Measurements from ENCODE around the gene SRRT.
"Not testable (repeated sequence)": the region's sequence is repeated elsewhere in the genome, so short reads cannot be mapped to it uniquely, and the experiment has no call there.

Gene SRRT

DNA sequence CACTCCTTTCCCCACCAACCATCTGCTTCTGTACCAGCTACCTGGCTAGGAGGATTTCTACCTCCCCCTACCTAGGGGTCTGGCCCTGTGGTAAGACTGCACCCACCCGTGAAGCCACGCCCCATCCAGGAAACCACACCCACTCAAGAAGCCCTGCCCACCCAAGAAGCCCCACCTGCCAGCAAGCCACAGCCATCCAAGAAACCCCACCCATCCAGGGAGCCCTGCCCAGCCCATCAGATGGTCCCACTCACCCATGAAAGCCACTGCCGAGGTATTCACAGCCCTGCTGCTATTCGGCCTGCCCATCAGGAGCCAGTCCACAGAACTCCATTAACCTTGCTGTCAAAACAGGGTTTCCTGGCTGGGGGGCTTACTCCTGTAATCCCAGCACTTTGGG, 58.8 kb downstream of the SRRT start:
- DNase-seq (ENCODE audit: low spot score), result peak; percentile 7

DNA sequence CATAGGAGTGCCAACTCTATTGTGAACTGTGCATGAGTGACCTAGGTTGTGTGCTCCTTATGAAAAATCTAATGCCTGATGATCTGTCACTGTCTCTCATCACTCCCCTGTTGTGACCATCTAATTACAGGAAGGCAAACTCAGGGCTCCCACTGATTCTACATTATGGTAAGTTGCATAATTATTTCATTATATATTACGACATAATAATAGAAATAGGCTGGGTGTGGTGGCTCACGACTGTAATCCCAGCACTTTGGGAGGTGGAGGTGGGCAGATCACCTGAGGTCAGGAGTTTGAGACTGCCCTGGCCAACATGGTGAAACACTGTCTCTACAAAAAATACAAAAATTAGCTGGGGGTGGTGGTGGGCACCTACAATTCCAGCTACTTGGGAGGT, 60.5 kb downstream of the SRRT start:
- not testable (repeated sequence) for DNase-seq (ENCODE audit: low spot score)

GRCh38 chr7:100936167-100936566, 61.3 kb downstream of the SRRT start:
- DNase-seq (ENCODE audit: low spot score), result not testable (repeated sequence)

All from AG20443 (cell line).